Astrocyte (in vitro differentiated cells and primary cell): ENCODE data around the gene TSPEAR. TPM values are rescaled to one million over a fixed set of nuclear protein-coding genes. Genes with fewer than 3 reads are reported as not detected.

Experiments
- DNase-seq: peaks from one replicate; pipeline ENCODE4 v3.0.0-alpha.2; 2010; ENCODE audit warnings: low read depth
- FAIRE-seq: peaks from 2 replicates; lab custom pipeline; 2011; peaks lifted over from hg19 to GRCh38; lab: Jason Lieb, UNC
- H2AFZ ChIP-seq: 2 replicates; pipeline ENCODE4 v1.6.0; 2012; ENCODE audit warnings: low read depth, low read length, inconsistent platforms
- H3K27ac ChIP-seq: 2 replicates; pipeline ENCODE4 v1.5.1; 2011; ENCODE audit warnings: low read depth, low read length, inconsistent platforms
- H3K27me3 ChIP-seq: 2 replicates; pipeline ENCODE4 v1.6.0; 2011; ENCODE audit warnings: low read length, inconsistent platforms; ENCODE audit not compliant: insufficient read depth
- H3K36me3 ChIP-seq: 2 replicates; pipeline ENCODE4 v1.5.1; 2011; ENCODE audit warnings: low read length, inconsistent platforms; ENCODE audit not compliant: insufficient read depth
- H3K4me1 ChIP-seq: 2 replicates; pipeline ENCODE4 v1.5.1; 2011; ENCODE audit warnings: low read length, inconsistent platforms; ENCODE audit not compliant: insufficient read depth
- H3K4me2 ChIP-seq: 2 replicates; pipeline ENCODE4 v1.6.0; 2012; ENCODE audit warnings: low read length, inconsistent platforms
- H3K4me3 ChIP-seq: 2 replicates; pipeline ENCODE4 v1.5.1; 2011; ENCODE audit warnings: low read depth, mild to moderate bottlenecking, low read length, inconsistent platforms; ENCODE audit not compliant: insufficient read depth
- H3K79me2 ChIP-seq: 2 replicates; pipeline ENCODE4 v1.6.0; 2012; ENCODE audit warnings: mild to moderate bottlenecking, low read length, inconsistent platforms; ENCODE audit not compliant: insufficient read depth
- H3K9ac ChIP-seq: 2 replicates; pipeline ENCODE4 v1.6.0; 2012; ENCODE audit warnings: mild to moderate bottlenecking, low read length, inconsistent platforms
- H3K9me3 ChIP-seq: 2 replicates; pipeline ENCODE4 v1.5.1; 2012; ENCODE audit warnings: low read depth, mild to moderate bottlenecking, low read length, inconsistent platforms; ENCODE audit not compliant: insufficient read depth
- H4K20me1 ChIP-seq: 2 replicates; pipeline ENCODE4 v1.6.0; 2012; ENCODE audit warnings: low read length, inconsistent platforms; ENCODE audit not compliant: insufficient read depth
- H3K27ac Mint-ChIP-seq: one replicate; pipeline ENCODE4 v1.8.0; 2021; ENCODE audit warnings: mild to moderate bottlenecking, mixed read lengths; ENCODE audit not compliant: unreplicated experiment
- H3K27me3 Mint-ChIP-seq: one replicate; pipeline ENCODE4 v1.8.0; 2021; ENCODE audit warnings: low read depth, mixed read lengths; ENCODE audit not compliant: unreplicated experiment
- H3K36me3 Mint-ChIP-seq: one replicate; pipeline ENCODE4 v1.8.0; 2021; ENCODE audit warnings: low read depth, mixed read lengths; ENCODE audit not compliant: unreplicated experiment
- H3K4me1 Mint-ChIP-seq: one replicate; pipeline ENCODE4 v1.8.0; 2021; ENCODE audit warnings: low read depth, mixed read lengths; ENCODE audit not compliant: unreplicated experiment
- H3K4me3 Mint-ChIP-seq: one replicate; pipeline ENCODE4 v1.8.0; 2021; ENCODE audit warnings: mild to moderate bottlenecking, moderate library complexity, mixed read lengths; ENCODE audit not compliant: unreplicated experiment
- H3K9me3 Mint-ChIP-seq: one replicate; pipeline ENCODE4 v1.8.0; 2021; ENCODE audit warnings: mild to moderate bottlenecking, mixed read lengths; ENCODE audit not compliant: unreplicated experiment
- CTCF ChIP-seq: IDR thresholded peaks from 2 replicates; pipeline ENCODE4 v1.5.1; 2011; ENCODE audit warnings: low read depth, mild to moderate bottlenecking, inconsistent platforms, low read length, moderate library complexity; ENCODE audit not compliant: insufficient read depth
- EZH2 ChIP-seq: IDR thresholded peaks from 2 replicates; pipeline ENCODE4 v1.6.1; 2012; ENCODE audit warnings: mild to moderate bottlenecking, low read length, inconsistent platforms; ENCODE audit not compliant: insufficient read depth
- total RNA-seq: library from RNA; stranded (reverse); gene quantifications from 2 replicates; pipeline ENCODE4 v1.2.1, GENCODE V29; 2021

TSPEAR gene
- total RNA-seq, 1 donor from 2014 or later = not detected

- FAIRE-seq (no peak), DNase-seq (no peak)
- Histone ChIP-seq H3K79me2 (no peaks in the 10 kb centered on the region), H4K20me1 (no peaks in the 10 kb centered on the region), H2AFZ (no peak overlapping the region), H3K4me3 (no peak overlapping the region), H3K9ac (no peak overlapping the region), H3K27me3 (no peaks in the 10 kb centered on the region), H3K4me2 (no peak overlapping the region), H3K4me1 (no peaks in the 10 kb centered on the region), H3K9me3 (peaks cover 15% of the 10 kb centered on the region), H3K27ac (no peak overlapping the region), H3K36me3 (no peaks in the 10 kb centered on the region)
- Mint-ChIP-seq H3K4me3 (no peak overlapping the region), H3K27ac (no peak overlapping the region), H3K27me3 (peaks cover 17% of the 10 kb centered on the region), H3K4me1 (no peaks in the 10 kb centered on the region), H3K9me3 (peaks cover 35% of the 10 kb centered on the region), H3K36me3 (peaks cover 10% of the 10 kb centered on the region)
- TF ChIP-seq EZH2 = no peak
- no peak for TF ChIP-seq CTCF
Observed at GRCh38 chr21:44490816-44491215, 220.6 kb downstream of the TSPEAR start.

- Mint-ChIP-seq H3K4me1 (no peaks in the 10 kb centered on the region), H3K27ac (no peak overlapping the region), H3K4me3 (no peak overlapping the region), H3K27me3 (peaks cover 16% of the 10 kb centered on the region), H3K9me3 (peaks cover 34% of the 10 kb centered on the region), H3K36me3 (peaks cover 10% of the 10 kb centered on the region)
- Histone ChIP-seq H3K4me1 (no peaks in the 10 kb centered on the region), H3K4me3 (no peak overlapping the region), H4K20me1 (no peaks in the 10 kb centered on the region), H3K27me3 (no peaks in the 10 kb centered on the region), H2AFZ (no peak overlapping the region), H3K79me2 (no peaks in the 10 kb centered on the region), H3K4me2 (no peak overlapping the region), H3K36me3 (no peaks in the 10 kb centered on the region), H3K27ac (no peak overlapping the region), H3K9me3 (peaks cover 15% of the 10 kb centered on the region), H3K9ac (no peak overlapping the region)
- FAIRE-seq = no peak
- TF ChIP-seq EZH2 = no peak
- TF ChIP-seq CTCF = no peak
- DNase-seq = no peak
Observed at GRCh38 chr21:44490405-44490804, 221.0 kb downstream of the TSPEAR start.

- Histone ChIP-seq H3K79me2 (no peaks in the 10 kb centered on the region), H3K36me3 (no peaks in the 10 kb centered on the region), H2AFZ (no peak overlapping the region), H3K9ac (no peak overlapping the region), H3K4me2 (no peak overlapping the region), H3K9me3 (peaks cover 15% of the 10 kb centered on the region), H3K27ac (no peak overlapping the region), H3K4me3 (no peak overlapping the region), H3K27me3 (no peaks in the 10 kb centered on the region), H3K4me1 (no peaks in the 10 kb centered on the region), H4K20me1 (no peaks in the 10 kb centered on the region)
- TF ChIP-seq EZH2 (no peak), CTCF (no peak)
- no peak for DNase-seq
- Mint-ChIP-seq H3K4me3 (no peak overlapping the region), H3K9me3 (peaks cover 32% of the 10 kb centered on the region), H3K27ac (no peak overlapping the region), H3K36me3 (peaks cover 7% of the 10 kb centered on the region), H3K4me1 (no peaks in the 10 kb centered on the region), H3K27me3 (peaks cover 18% of the 10 kb centered on the region)
- FAIRE-seq = no peak
Observed at GRCh38 chr21:44489962-44490361, 221.4 kb downstream of the TSPEAR start.
